Pulmonary artery endothelial cell (primary cell): Measurements from ENCODE around the gene ACAA1. TPM values are rescaled to one million over a fixed set of nuclear protein-coding genes. Genes with fewer than 3 reads are reported as not detected.
"Not testable (repeated sequence)": the region's sequence is repeated elsewhere in the genome, so short reads cannot be mapped to it uniquely, and the experiment has no call there.

ENCODE experiments used
- DNase-seq: peaks from one replicate; pipeline ENCODE4 v3.0.0-alpha.2; 2011; ENCODE audit warnings: low read depth, low spot score
- total RNA-seq: library from RNA; depleted of rRNA; stranded (reverse); fragments of >200 nt; gene quantifications from 2 replicates; pipeline ENCODE4 v1.2.3, GENCODE V29; 2014

Gene ACAA1
- total RNA-seq, 1 donor from 2014 or later: 52.7 TPM

DNA sequence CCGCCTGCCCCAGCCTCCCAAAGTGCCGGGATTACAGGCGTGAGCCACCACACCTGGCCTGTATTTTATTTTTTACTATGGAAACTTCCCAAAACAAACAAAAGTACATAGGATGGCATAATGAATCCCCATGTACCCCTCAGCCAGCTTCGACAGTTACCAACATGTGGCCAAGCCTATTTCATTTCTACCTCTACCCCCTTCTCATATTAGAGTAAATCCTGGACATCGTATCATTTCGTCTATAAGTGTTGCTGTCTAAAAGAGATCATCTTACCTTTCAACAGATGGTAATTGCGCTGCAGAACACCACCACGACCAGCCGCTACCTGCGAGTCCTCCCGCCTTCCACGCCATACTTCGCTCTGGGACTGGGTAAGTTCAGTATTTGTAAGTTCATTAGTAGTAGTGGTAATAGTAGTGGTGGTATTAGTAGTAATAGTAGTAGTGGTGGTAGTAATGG lies 53.0 kb downstream of the ACAA1 start:
- no peak for DNase-seq

DNA sequence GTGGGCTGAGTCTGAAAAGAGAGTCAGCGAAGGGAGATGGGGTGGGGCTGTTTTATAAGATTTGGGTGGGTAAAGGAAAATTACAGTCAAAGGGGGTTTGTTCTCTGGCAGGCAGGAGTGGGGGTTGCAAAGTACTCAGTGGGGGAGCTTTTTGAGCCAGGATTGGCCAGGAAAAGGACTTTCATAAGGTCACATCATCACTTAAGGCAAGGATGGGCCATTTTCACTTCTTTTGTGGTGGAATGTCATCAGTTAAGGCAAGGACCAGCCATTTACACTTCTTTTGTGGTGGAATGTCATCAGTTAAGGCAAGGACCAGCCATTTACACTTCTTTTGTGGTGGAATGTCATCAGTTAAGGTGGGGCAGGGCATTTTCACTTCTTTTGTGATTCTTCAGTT lies 53.7 kb downstream of the ACAA1 start:
- DNase-seq: not testable (repeated sequence)

DNA sequence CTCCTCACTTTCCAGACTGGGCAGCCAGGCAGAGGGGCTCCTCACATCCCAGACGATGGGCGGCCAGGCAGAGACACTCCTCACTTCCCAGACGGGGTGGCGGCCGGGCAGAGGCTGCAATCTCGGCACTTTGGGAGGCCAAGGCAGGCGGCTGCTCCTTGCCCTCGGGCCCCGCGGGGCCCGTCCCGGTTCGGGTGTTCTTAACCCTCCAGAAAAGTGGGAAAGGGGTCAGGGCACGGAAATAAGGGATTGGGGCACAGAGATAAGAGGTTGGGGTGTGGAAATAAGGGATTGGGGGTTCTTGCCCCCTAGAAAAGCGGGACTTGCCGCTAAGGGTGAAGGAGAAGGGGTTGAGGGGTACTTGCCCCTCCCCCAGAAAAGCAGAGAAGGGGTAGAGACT lies 54.6 kb downstream of the ACAA1 start:
- DNase-seq: not testable (repeated sequence)

DNA sequence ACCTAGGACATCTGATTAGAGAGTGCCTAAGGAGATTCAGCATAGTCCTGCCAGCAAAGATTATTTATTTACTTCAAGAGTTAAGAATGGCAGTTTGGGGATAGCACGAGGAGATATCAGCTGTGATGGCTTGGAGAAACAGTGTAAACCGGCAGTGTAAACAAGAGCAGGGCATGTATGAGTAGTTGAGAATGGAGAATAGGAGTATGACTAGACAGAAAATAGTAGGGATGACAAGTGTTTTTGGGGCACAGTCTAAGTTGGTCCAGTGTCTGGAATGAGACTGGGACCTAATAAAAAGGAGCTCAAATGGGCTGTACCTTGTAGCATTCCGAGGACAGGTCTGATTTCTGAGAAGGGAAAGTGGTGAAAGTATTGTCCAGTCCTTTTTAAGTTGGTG lies 59.9 kb downstream of the ACAA1 start:
- DNase-seq: not testable (repeated sequence)

Other genes with a start within 250 kb of the ACAA1 start
- gene VILL, start 146.3 kb downstream of the ACAA1 start, total RNA-seq: 5.6 and 8.1 TPM in 2 replicates
- 16.5 and 23.3 TPM in 2 replicates for gene PLCD1, start 107.5 kb downstream of the ACAA1 start, total RNA-seq
- not detected in 2 replicates for gene DLEC1, start 97.9 kb downstream of the ACAA1 start, total RNA-seq
- gene MYD88, start 1.5 kb upstream of the ACAA1 start, total RNA-seq: 12.7 and 15.2 TPM in 2 replicates
- 36.6 and 45.9 TPM in 2 replicates for gene OXSR1, start 28.4 kb upstream of the ACAA1 start, total RNA-seq
- 0.13 and 0.18 TPM in 2 replicates for gene SLC22A13, start 128.7 kb upstream of the ACAA1 start, total RNA-seq
- under 0.01 and 0.14 TPM in 2 replicates for gene SLC22A14, start 145.2 kb upstream of the ACAA1 start, total RNA-seq
- gene XYLB, start 209.7 kb upstream of the ACAA1 start, total RNA-seq: 3.7 and 3.9 TPM in 2 replicates